Uterus (tissue), 4 donors: ENCODE measurements around the gene RGS9. TPM values are rescaled to one million over a fixed set of nuclear protein-coding genes. Genes with fewer than 3 reads are reported as not detected.

Experiments used
- DNase-seq, 2 donors: peaks; one replicate each; pipeline ENCODE4 v3.0.0-alpha.2; 2019 to 2020
- H3K27ac ChIP-seq, 2 donors: fragments of 200-600 bp; sonication (generic); 1 replicate in 1 of 2; 2 replicates in 1 of 2; pipeline ENCODE4 v1.5.1; 2016 to 2018
- H3K27me3 ChIP-seq, 2 donors: fragments of 200-600 bp; sonication (generic); one replicate each; pipeline ENCODE4 v1.5.1; 2018 to 2019; ENCODE audit warnings: control low read depth in 1 of 2
- H3K36me3 ChIP-seq, 2 donors: fragments of 200-600 bp; sonication (generic); one replicate each; pipeline ENCODE4 v1.5.1; 2019; ENCODE audit warnings: control low read depth in 1 of 2
- H3K4me1 ChIP-seq, 2 donors: fragments of 200-600 bp; sonication (generic); one replicate each; pipeline ENCODE4 v1.5.1; 2018 to 2019; ENCODE audit warnings: control low read depth in 1 of 2
- H3K4me3 ChIP-seq, 2 donors: fragments of 200-600 bp; sonication (generic); 1 replicate in 1 of 2; 2 replicates in 1 of 2; pipeline ENCODE4 v1.5.1; 2018 to 2019; ENCODE audit warnings: mild to moderate bottlenecking in 1 of 2
- H3K9me3 ChIP-seq, 2 donors: fragments of 200-600 bp; sonication (generic); one replicate each; pipeline ENCODE4 v1.5.1; 2019; ENCODE audit warnings: control low read depth in 1 of 2
- CTCF ChIP-seq, 4 experiments: fragments of 200-600 bp in 2 of 4; fragments of 450-650 bp in 2 of 4; sonication (generic) in 2 of 4; IDR thresholded peaks; one replicate each; pipeline ENCODE4 v1.5.1; 2016 to 2019; ENCODE audit warnings: antibody characterized with exemption in 4 of 4, mild to moderate bottlenecking in 2 of 4, moderate library complexity in 1 of 4
- POLR2A ChIP-seq, 2 donors: fragments of 450-650 bp; IDR thresholded peaks; one replicate each; pipeline ENCODE4 v1.6.1; 2016; ENCODE audit warnings: antibody characterized with exemption in 2 of 2, mild to moderate bottlenecking in 1 of 2, moderate library complexity in 1 of 2
- intact Hi-C: fragments of 100-400 bp; cut with DNase I; formaldehyde crosslinking; loops from one replicate; pipeline ENCODE4 v1.15.1; 2023; ENCODE audit warnings: low total_unique reads
- total RNA-seq, 4 donors: library from RNA; depleted of rRNA in 3 of 4; stranded (reverse); fragments of >200 nt in 3 of 4; gene quantifications; one replicate each; pipeline versions ENCODE4 v1.1.0 to v1.2.4, GENCODE V29; 2014 to 2023
- donor health status: DM: yes; HTN: yes; CAD: no.

The RGS9 gene
- total RNA-seq, 4 donors from 2014 or later = 3.5 to 19.1 (median 6.9) TPM

DNA sequence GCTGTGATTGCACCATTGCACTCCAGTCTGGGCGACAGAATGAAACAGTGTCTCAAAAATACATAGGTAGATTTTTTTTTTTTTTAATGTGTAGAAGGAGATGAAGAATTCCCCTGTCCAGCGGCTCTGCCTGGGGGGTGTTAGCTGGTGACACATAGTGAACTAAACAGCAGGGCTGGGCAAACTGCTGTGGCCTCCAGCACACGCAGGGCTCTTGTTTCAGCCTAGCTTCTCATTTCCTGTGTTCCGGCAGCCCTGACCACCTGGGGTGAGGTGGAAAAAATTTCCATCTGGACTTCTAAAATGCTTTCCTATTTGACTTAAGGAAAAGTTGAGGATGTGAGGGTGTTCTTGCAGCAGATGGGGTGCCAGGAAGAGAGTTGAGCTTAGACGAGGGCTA is 33.3 kb upstream of the RGS9 start:
- no peak overlapping the region for H3K4me3 ChIP-seq
- no peaks in the 10 kb centered on the region for H3K9me3 ChIP-seq
- peaks cover 0 to 4% of the 10 kb centered on the region in 2 donors for H3K4me1 ChIP-seq
- no peak overlapping the region for H3K27ac ChIP-seq
- DNase-seq = no peak
- TF ChIP-seq CTCF (IDR thresholded peaks at IDR 0.05) = no peak
- TF ChIP-seq POLR2A (IDR thresholded peaks at IDR 0.05) = no peak
- no peaks in the 10 kb centered on the region for H3K36me3 ChIP-seq
- H3K27me3 ChIP-seq = no peaks in the 10 kb centered on the region
- intact Hi-C loops = no loop called here

- H3K27ac ChIP-seq = no peak overlapping the region
- H3K9me3 ChIP-seq = no peaks in the 10 kb centered on the region
- DNase-seq = no peak
- no peaks in the 10 kb centered on the region for H3K36me3 ChIP-seq
- TF ChIP-seq POLR2A (IDR thresholded peaks at IDR 0.05) (no peak), CTCF (IDR thresholded peaks at IDR 0.05) (no peak)
- H3K4me1 ChIP-seq = peaks cover 0 to 4% of the 10 kb centered on the region in 2 donors
- intact Hi-C loops = no loop called here
- H3K27me3 ChIP-seq = no peaks in the 10 kb centered on the region
- no peak overlapping the region for H3K4me3 ChIP-seq
Observed at GRCh38 chr17:65104541-65104940, 32.6 kb upstream of the RGS9 start.

GRCh38 chr17:65104973-65105372 is 32.2 kb upstream of the RGS9 start:
- intact Hi-C loops = no loop called here
- no peaks in the 10 kb centered on the region for H3K27me3 ChIP-seq
- no peak for DNase-seq
- no peak for TF ChIP-seq POLR2A (IDR thresholded peaks at IDR 0.05)
- no peak for TF ChIP-seq CTCF (IDR thresholded peaks at IDR 0.05)
- H3K36me3 ChIP-seq = no peaks in the 10 kb centered on the region
- no peak overlapping the region for H3K27ac ChIP-seq
- peaks cover 0 to 4% of the 10 kb centered on the region in 2 donors for H3K4me1 ChIP-seq
- no peaks in the 10 kb centered on the region for H3K9me3 ChIP-seq
- H3K4me3 ChIP-seq = no peak overlapping the region

GRCh38 chr17:65108152-65108551 is 29.0 kb upstream of the RGS9 start:
- DNase-seq = no peak
- Histone ChIP-seq H3K9me3 (no peaks in the 10 kb centered on the region), H3K4me3 (no peak overlapping the region), H3K4me1 (peaks cover 0 to 4% of the 10 kb centered on the region in 2 donors), H3K27me3 (no peaks in the 10 kb centered on the region), H3K27ac (no peak overlapping the region), H3K36me3 (no peaks in the 10 kb centered on the region)
- no peak for TF ChIP-seq POLR2A (IDR thresholded peaks at IDR 0.05)
- TF ChIP-seq CTCF (IDR thresholded peaks at IDR 0.05) = no peak
- intact Hi-C loops = no loop called here

- DNase-seq = no peak
- Histone ChIP-seq H3K36me3 (no peaks in the 10 kb centered on the region), H3K4me1 (peaks cover 0 to 4% of the 10 kb centered on the region in 2 donors), H3K27ac (no peak overlapping the region), H3K27me3 (no peaks in the 10 kb centered on the region), H3K9me3 (no peaks in the 10 kb centered on the region), H3K4me3 (no peak overlapping the region)
- intact Hi-C loops = no loop called here
- no peak for TF ChIP-seq POLR2A (IDR thresholded peaks at IDR 0.05)
- no peak for TF ChIP-seq CTCF (IDR thresholded peaks at IDR 0.05)
Observed at GRCh38 chr17:65109543-65109942, 27.6 kb upstream of the RGS9 start.
